ENCODE measurements around the gene VSTM4.

Gene VSTM4

DNA sequence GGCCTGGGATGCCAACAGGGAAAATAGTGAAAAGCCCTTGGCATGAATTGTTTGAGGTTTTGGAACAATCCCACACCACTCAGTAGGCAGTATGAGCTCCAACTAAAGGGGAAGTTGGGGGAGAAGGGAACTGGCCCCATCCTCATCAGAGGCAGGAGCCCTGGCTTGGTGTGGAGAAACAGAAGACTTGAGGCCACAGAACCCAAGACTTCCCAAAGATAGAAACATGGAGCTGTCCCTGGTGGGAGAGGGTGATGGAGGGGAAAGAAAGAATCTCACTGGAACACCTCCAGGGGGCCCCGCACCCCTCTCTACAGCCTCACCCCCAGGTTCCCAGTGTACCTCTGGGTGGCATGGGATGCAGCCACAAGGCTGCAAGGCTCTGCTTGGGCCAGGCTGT lies 85.7 kb downstream of the VSTM4 start:
- no peak for TF ChIP-seq EZH2phosphoT487 (IDR thresholded peaks at IDR 0.05; ENCODE audit: borderline replicate concordance, low read length)
- TF ChIP-seq, protein P1, sequence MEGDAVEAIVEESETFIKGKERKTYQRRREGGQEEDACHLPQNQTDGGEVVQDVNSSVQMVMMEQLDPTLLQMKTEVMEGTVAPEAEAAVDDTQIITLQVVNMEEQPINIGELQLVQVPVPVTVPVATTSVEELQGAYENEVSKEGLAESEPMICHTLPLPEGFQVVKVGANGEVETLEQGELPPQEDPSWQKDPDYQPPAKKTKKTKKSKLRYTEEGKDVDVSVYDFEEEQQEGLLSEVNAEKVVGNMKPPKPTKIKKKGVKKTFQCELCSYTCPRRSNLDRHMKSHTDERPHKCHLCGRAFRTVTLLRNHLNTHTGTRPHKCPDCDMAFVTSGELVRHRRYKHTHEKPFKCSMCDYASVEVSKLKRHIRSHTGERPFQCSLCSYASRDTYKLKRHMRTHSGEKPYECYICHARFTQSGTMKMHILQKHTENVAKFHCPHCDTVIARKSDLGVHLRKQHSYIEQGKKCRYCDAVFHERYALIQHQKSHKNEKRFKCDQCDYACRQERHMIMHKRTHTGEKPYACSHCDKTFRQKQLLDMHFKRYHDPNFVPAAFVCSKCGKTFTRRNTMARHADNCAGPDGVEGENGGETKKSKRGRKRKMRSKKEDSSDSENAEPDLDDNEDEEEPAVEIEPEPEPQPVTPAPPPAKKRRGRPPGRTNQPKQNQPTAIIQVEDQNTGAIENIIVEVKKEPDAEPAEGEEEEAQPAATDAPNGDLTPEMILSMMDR (IDR thresholded peaks at IDR 0.05; ENCODE audit: low read depth, low read length, poor library complexity, severe bottlenecking): no peak
- no peak overlapping the region for H3K4me2 ChIP-seq (ENCODE audit: low read length)
- no peaks in the 10 kb centered on the region for H3K36me3 ChIP-seq (ENCODE audit: control insufficient read depth, low read length)
- no peaks in the 10 kb centered on the region for H4K20me1 ChIP-seq (ENCODE audit: control insufficient read depth, insufficient read depth, low read depth, low read length)
- peaks cover 7% of the 10 kb centered on the region; the same call in 1 of the 2 replicates for H3K27me3 ChIP-seq (ENCODE audit: control insufficient read depth, low read length)
- H3F3A ChIP-seq (ENCODE audit: control insufficient read depth, insufficient read depth): no peaks in the 10 kb centered on the region
- H3K79me2 ChIP-seq (ENCODE audit: control insufficient read depth, low read length): no peaks in the 10 kb centered on the region
- H3K9me2 ChIP-seq (replicated peaks; ENCODE audit: control insufficient read depth, low read length): no peaks in the 10 kb centered on the region
- no peak overlapping the region for H3K27ac ChIP-seq (ENCODE audit: low read depth, low read length)
- H3K4me3 ChIP-seq (ENCODE audit: low read length): no peak overlapping the region
- no peaks in the 10 kb centered on the region for H3K4me1 ChIP-seq (ENCODE audit: control insufficient read depth, low read length)
- no peaks in the 10 kb centered on the region for H3K9me3 ChIP-seq (ENCODE audit: control insufficient read depth, insufficient read depth, low read length)

DNA sequence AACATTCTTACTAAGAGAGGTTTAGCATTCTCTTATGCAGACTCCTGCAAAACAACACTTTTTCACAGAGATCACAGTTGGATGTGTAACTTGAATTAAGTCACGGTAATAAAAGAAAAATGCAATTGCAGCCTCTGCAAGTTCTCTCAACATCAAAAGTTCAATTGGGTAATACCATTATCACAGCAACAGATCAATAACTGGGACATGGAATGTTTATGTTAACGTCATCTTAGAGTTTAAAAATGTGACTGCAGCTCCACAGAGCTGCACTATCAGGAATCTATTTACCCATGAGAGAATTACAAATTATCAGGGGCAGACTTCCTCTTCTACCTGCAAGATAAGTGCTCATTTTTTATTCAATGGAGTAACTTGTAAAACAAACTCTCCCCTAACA lies 86.7 kb downstream of the VSTM4 start:
- Histone ChIP-seq H3F3A (ENCODE audit: control insufficient read depth, insufficient read depth) (no peaks in the 10 kb centered on the region), H3K9me2 (replicated peaks; ENCODE audit: control insufficient read depth, low read length) (no peaks in the 10 kb centered on the region), H4K20me1 (ENCODE audit: control insufficient read depth, insufficient read depth, low read depth, low read length) (no peaks in the 10 kb centered on the region), H3K9me3 (ENCODE audit: control insufficient read depth, insufficient read depth, low read length) (no peaks in the 10 kb centered on the region), H3K27ac (ENCODE audit: low read depth, low read length) (no peak overlapping the region), H3K4me3 (ENCODE audit: low read length) (no peak overlapping the region), H3K4me2 (ENCODE audit: low read length) (no peak overlapping the region), H3K27me3 (ENCODE audit: control insufficient read depth, low read length) (peaks cover 7% of the 10 kb centered on the region; the same call in 1 of the 2 replicates), H3K79me2 (ENCODE audit: control insufficient read depth, low read length) (no peaks in the 10 kb centered on the region), H3K4me1 (ENCODE audit: control insufficient read depth, low read length) (no peaks in the 10 kb centered on the region), H3K36me3 (ENCODE audit: control insufficient read depth, low read length) (no peaks in the 10 kb centered on the region)
- no peak for TF ChIP-seq EZH2phosphoT487 (IDR thresholded peaks at IDR 0.05; ENCODE audit: borderline replicate concordance, low read length)
- TF ChIP-seq, protein P1 (IDR thresholded peaks at IDR 0.05; ENCODE audit: low read depth, low read length, poor library complexity, severe bottlenecking): no peak

DNA sequence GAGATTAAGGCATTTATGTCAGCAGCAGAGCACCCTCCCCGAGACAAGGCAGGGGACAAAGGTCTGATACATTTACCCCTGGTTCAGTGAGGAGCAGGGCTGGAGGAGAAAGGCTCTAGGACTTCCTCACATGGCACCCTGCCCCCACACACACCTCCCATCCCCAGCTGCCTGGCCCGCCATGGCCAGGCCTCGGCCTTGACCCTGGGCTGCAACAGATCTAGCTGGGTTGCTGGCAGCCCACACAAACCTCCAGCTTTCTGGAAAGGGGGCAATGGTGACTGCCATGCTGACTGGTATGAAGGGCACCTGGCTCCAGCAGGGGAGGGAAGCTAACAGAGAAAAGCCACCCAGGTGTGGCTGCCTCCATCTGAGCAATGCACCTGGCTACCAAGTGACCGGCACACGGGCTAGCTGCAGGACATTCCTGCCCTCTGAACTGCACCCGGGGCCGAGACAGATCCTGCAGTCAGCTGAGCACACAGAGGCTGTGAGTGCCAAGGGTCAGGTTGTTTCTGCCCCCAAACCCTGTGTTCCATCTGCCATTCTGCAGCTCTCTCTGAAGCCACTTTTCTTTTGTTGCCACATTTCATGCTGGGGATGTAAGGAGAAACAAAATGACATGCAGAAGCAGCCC lies 89.9 kb downstream of the VSTM4 start:
- Histone ChIP-seq H3K9me3 (ENCODE audit: control insufficient read depth, insufficient read depth, low read length) (no peaks in the 10 kb centered on the region), H3K36me3 (ENCODE audit: control insufficient read depth, low read length) (no peaks in the 10 kb centered on the region), H3K79me2 (ENCODE audit: control insufficient read depth, low read length) (no peaks in the 10 kb centered on the region), H3K4me2 (ENCODE audit: low read length) (no peak overlapping the region), H3F3A (ENCODE audit: control insufficient read depth, insufficient read depth) (no peaks in the 10 kb centered on the region), H3K9me2 (replicated peaks; ENCODE audit: control insufficient read depth, low read length) (no peaks in the 10 kb centered on the region), H4K20me1 (ENCODE audit: control insufficient read depth, insufficient read depth, low read depth, low read length) (no peaks in the 10 kb centered on the region), H3K4me1 (ENCODE audit: control insufficient read depth, low read length) (no peaks in the 10 kb centered on the region), H3K27me3 (ENCODE audit: control insufficient read depth, low read length) (peaks cover 7% of the 10 kb centered on the region; the same call in 1 of the 2 replicates), H3K27ac (ENCODE audit: low read depth, low read length) (no peak overlapping the region), H3K4me3 (ENCODE audit: low read length) (no peak overlapping the region)
- TF ChIP-seq, protein P1 (IDR thresholded peaks at IDR 0.05; ENCODE audit: low read depth, low read length, poor library complexity, severe bottlenecking): no peak
- TF ChIP-seq EZH2phosphoT487 (IDR thresholded peaks at IDR 0.05; ENCODE audit: borderline replicate concordance, low read length): no peak

All from DOHH2 (cell line).